Brain microvascular endothelial cell (primary cell): ENCODE data around the gene PGM2L1.
A peak's percentile ranks its signal among the peaks of the same experiment; 100 is the strongest.
"Not testable (repeated sequence)": the region's sequence is repeated elsewhere in the genome, so short reads cannot be mapped to it uniquely, and the experiment has no call there.

ENCODE experiments used
- DNase-seq: peaks from one replicate; pipeline ENCODE4 v3.0.0-alpha.2; 2020
- H3K27ac ChIP-seq: fragments of 250-450 bp; sonication (Bioruptor Pico); 2 replicates; pipeline ENCODE4 v1.5.1; 2020; ENCODE audit warnings: mild to moderate bottlenecking, moderate library complexity
- H3K27me3 ChIP-seq: fragments of 250-450 bp; sonication (Bioruptor Pico); replicated peaks from 2 replicates; pipeline ENCODE4 v1.5.1; 2020; ENCODE audit warnings: mild to moderate bottlenecking
- H3K36me3 ChIP-seq: fragments of 250-450 bp; sonication (Bioruptor Pico); replicated peaks from 2 replicates; pipeline ENCODE4 v1.5.1; 2020; ENCODE audit warnings: mild to moderate bottlenecking
- H3K4me3 ChIP-seq: 2 replicates; pipeline ENCODE4 v1.5.1; 2011; ENCODE audit warnings: low read depth, mild to moderate bottlenecking, control low read depth, low read length, moderate library complexity
- CTCF ChIP-seq: IDR thresholded peaks from 2 replicates; pipeline ENCODE4 v1.5.1; 2011; ENCODE audit warnings: low read depth, mild to moderate bottlenecking, moderate library complexity, low read length, control low read depth, inconsistent platforms; ENCODE audit errors: missing control alignments
- in situ Hi-C: cut with HindIII; loops from 2 replicates; pipeline ENCODE4 v1.10.0; 2017; ENCODE audit warnings: low sequenced_read_pairs, low pct_ligation_motif_present

Gene PGM2L1

GRCh38 chr11:74370123-74370522, 28.1 kb downstream of the PGM2L1 start:
- Histone ChIP-seq H3K4me3 (no peak overlapping the region), H3K36me3 (peaks cover 9% of the 10 kb centered on the region), H3K27me3 (no peaks in the 10 kb centered on the region), H3K27ac (no peak overlapping the region)
- TF ChIP-seq CTCF = no peak
- peak; percentile 7 for DNase-seq
- in situ Hi-C loops = no loop called here

DNA sequence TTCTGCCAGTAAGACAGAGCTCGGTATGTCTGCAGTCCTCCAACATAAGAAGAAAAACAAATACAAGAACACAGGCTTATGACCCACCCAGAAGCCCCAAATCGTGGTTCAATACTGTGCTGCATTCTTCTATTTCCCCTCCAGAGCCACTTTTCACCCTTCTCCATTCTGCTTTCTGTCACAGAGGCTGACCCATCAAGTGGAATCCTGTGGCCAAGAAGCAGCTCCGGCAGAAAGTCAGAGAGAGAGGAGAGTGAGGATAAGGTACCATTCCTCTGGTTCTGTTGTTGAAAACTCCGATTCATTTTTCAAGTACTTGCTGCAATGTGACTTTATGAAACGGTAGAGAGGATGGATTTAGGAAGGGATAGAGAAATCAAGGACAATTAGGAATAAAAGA, 30.4 kb downstream of the PGM2L1 start:
- in situ Hi-C loops = no loop called here
- Histone ChIP-seq H3K27ac (no peak overlapping the region), H3K36me3 (peaks cover 9% of the 10 kb centered on the region), H3K27me3 (no peaks in the 10 kb centered on the region), H3K4me3 (no peak overlapping the region)
- no peak for TF ChIP-seq CTCF
- no peak for DNase-seq

- TF ChIP-seq CTCF = no peak
- Histone ChIP-seq H3K27me3 (no peaks in the 10 kb centered on the region), H3K36me3 (peaks cover 9% of the 10 kb centered on the region), H3K27ac (peak overlapping the region; percentile 38), H3K4me3 (no peak overlapping the region)
- DNase-seq = peak; percentile 69
- in situ Hi-C loops = no loop called here
Observed at GRCh38 chr11:74366576-74366975, 31.7 kb downstream of the PGM2L1 start.

- H3K4me3 ChIP-seq, H3K36me3 ChIP-seq, DNase-seq, H3K27me3 ChIP-seq, H3K27ac ChIP-seq, in situ Hi-C loops: not testable (repeated sequence)
Observed at GRCh38 chr11:74365805-74366204, 32.4 kb downstream of the PGM2L1 start.

DNA sequence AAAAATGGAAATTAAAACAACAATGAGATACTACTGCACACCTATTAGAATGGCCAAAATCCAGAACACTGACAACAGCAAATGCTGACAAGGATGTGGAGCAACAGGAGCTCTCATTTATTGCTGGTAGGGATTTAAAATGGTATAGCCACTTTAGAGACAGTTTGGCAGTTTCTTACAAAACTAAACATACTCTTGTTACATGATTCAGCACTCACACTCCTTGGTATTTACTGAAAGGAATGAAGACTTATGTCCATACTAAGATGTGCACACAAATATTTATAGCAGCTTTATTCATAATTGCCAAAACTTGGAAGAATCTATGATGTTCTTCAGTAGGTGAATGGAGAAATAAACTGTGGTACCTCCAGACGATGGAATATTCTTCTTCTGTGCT, 40.8 kb downstream of the PGM2L1 start:
- Histone ChIP-seq H3K27ac (no peak overlapping the region), H3K4me3 (no peak overlapping the region), H3K36me3 (peaks cover 5% of the 10 kb centered on the region), H3K27me3 (no peaks in the 10 kb centered on the region)
- no peak for DNase-seq
- in situ Hi-C loops = no loop called here
- TF ChIP-seq CTCF = no peak

- Histone ChIP-seq H3K27me3 (no peaks in the 10 kb centered on the region), H3K36me3 (peaks cover 5% of the 10 kb centered on the region), H3K27ac (no peak overlapping the region), H3K4me3 (no peak overlapping the region)
- no peak for TF ChIP-seq CTCF
- no peak for DNase-seq
- in situ Hi-C loops = no loop called here
Observed at GRCh38 chr11:74355626-74356025, 42.6 kb downstream of the PGM2L1 start.

GRCh38 chr11:74354036-74354435, 44.2 kb downstream of the PGM2L1 start:
- in situ Hi-C loops = no loop called here
- no peak overlapping the region for H3K27ac ChIP-seq
- no peaks in the 10 kb centered on the region for H3K27me3 ChIP-seq
- peak; percentile 24 for DNase-seq
- H3K36me3 ChIP-seq = peaks cover 2% of the 10 kb centered on the region
- no peak for TF ChIP-seq CTCF
- H3K4me3 ChIP-seq = no peak overlapping the region
